Hepatocyte (in vitro differentiated cells): ENCODE data around the gene CPHXL.

Experiments used
- CTCF ChIP-seq: fragments of 200-600 bp; sonication (generic); IDR thresholded peaks from 2 replicates; pipeline ENCODE4 v1.5.1; 2016; ENCODE audit warnings: antibody characterized with exemption, mild to moderate bottlenecking; ENCODE audit not compliant: poor library complexity
- EZH2 ChIP-seq: fragments of 200-600 bp; sonication (generic); IDR thresholded peaks from 2 replicates; pipeline ENCODE4 v1.6.1; 2016; ENCODE audit warnings: antibody characterized with exemption, mild to moderate bottlenecking, borderline replicate concordance
- EZH2phosphoT487 ChIP-seq: fragments of 200-600 bp; sonication (generic); IDR thresholded peaks from one replicate; pipeline ENCODE4 v1.6.1; 2018; ENCODE audit warnings: antibody characterized with exemption, mild to moderate bottlenecking, low read depth, moderate library complexity; ENCODE audit not compliant: unreplicated experiment, severe bottlenecking

GRCh38 chr16:75758215-75758614 lies 31.9 kb upstream of the CPHXL start:
- TF ChIP-seq CTCF (no peak), EZH2 (no peak), EZH2phosphoT487 (no peak)
